GM18519 (cell line): ENCODE measurements around the gene RASSF5.

ENCODE experiments used
- ATAC-seq: cut with Tn5 transposase; IDR thresholded peaks from one replicate; pipeline ENCODE4 v1.9.1; 2021; ENCODE audit warnings: mild to moderate bottlenecking, moderate library complexity; ENCODE audit not compliant: unreplicated experiment, low FRiP score

The RASSF5 gene

DNA sequence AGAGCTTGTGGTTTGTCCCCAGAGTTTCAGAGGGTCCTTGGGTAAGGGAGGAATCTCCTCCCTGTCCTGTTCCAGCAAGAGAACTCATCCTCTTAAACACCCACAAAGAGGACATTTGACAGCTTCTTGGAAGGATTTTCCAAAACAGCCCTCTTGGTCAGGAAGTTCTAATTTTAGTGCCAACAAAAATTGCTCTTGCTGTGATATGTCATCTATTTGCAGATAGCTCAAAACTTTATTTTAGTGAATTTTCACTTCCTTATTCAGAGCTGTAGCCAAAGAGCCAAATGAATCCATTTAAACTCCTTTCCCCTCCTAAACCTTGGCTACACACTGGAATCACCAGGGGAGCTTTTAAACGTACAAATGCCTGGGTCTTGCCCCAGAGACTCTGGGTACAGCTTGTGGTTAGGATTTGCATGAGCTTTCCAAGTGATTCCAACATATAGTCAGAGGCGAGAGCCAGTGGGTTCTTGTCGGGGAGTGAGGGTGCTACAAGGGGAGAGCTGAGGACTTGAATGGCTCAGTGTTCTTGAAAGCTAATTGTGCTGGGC lies 11.8 kb upstream of the RASSF5 start:
- ATAC-seq, result no peak

DNA sequence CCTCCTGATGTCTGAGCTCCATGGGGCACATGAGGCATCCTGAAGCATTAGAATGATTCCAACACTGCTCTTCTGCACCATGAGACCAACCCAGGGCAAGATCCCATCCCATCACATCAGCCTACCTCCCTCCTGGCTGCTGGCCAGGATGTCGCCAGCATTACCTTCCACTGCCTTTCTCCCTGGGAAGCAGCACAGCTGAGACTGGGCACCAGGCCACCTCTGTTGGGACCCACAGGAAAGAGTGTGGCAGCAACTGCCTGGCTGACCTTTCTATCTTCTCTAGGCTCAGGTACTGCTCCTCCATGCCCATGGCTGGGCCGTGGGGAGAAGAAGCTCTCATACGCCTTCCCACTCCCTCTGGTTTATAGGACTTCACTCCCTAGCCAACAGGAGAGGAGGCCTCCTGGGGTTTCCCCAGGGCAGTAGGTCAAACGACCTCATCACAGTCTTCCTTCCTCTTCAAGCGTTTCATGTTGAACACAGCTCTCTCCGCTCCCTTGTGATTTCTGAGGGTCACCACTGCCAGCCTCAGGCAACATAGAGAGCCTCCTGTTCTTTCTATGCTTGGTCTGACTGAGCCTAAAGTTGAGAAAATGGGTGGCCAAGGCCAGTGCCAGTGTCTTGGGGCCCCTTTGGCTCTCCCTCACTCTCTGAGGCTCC lies 11.1 kb upstream of the RASSF5 start:
- no peak for ATAC-seq

DNA sequence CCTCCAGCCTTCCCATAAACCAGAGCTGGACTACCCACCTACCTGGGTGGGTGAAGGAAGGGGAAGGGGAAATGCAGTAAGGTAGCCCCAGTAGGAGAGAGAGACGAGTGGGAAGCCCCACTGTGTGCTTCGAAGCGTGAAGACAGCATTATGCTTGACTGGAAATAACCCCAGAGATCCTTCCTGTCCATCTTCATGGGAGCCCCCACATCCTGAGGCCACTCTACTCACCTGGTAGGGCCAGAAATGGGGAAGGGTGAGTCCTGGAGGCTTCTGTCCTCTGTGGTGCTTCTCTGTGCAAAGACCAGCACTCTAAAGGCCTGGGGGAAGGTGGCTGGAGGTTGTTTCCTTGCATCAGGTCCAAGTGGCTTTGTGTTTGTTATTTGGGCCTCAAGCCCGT lies 10.0 kb upstream of the RASSF5 start:
- ATAC-seq, result no peak

DNA sequence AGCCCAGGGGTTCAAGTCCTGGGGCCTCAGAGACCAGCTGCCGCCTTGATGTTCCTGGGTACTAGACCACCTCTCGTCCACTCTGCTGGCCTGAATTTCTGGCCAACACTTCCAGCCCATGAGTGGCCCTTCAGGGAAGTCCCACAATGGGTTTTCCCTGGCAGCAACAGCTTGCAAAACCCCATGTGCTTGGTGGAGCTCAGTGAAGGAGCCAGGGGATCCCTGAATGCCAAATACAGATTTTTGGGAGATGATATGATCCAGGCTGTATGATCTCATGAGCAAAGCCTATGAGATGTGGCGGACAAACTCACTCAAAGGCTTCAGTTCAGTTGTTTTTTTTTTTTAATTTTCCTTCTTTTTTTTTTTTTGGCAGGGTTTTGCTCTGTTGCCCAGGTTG lies 9.6 kb upstream of the RASSF5 start:
- no peak for ATAC-seq

DNA sequence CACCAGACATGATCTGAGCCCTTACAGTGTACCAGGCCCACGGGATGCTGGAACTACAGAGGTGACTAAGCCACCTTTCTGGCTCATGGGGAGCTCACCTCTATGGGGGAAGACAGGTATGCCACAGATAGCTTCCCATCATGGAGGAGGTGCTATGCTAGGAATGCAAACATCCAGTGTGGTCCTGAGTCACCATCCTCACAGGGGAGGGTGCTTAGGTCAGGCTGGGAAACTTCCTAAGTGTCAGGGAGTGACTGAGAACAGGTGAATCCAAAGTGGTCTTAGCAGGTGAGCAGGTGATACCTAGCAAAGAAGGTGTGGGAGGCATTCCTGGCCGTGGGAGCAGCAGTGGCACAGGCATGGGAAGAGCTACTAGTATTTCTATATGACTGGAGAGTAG lies 8.6 kb upstream of the RASSF5 start:
- ATAC-seq, result no peak

DNA sequence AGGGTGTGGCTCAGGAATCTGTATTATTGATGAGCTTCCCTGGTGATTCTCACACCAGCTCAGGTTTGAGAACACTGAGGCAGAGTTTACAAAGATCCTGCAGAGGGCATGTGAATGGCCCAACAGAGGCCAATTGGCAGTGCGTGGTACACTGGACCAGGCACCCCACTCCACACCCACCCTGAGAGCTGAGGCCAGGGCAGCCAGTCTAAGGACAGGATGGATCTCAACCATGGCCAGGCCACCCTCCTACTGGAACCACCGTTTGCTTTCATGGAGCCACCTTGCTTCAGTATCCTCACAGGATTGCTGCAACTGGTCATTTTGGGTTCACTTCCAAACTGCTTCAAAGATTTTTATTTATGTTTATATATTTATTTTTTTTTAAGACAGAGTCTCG lies 7.3 kb upstream of the RASSF5 start:
- no peak for ATAC-seq

DNA sequence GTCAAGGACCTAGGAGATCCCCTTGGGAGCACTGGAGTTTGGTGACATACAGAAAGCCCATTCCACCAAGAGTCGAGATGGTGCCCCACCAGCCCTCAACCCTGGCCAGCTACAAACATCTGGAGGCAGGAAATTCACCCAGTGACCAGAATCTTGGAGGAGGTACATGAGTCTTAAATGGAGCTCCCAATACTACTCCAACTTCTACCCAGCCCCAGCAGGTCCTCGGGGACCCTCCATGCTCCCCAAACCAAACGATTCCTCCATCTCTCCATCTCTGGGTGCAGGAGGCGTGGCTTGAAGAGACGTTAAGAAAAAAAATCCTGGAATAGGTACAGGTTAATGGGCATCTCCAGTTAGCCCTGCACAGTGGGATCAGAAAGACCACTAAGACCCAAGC lies 5.5 kb upstream of the RASSF5 start:
- ATAC-seq, result no peak

DNA sequence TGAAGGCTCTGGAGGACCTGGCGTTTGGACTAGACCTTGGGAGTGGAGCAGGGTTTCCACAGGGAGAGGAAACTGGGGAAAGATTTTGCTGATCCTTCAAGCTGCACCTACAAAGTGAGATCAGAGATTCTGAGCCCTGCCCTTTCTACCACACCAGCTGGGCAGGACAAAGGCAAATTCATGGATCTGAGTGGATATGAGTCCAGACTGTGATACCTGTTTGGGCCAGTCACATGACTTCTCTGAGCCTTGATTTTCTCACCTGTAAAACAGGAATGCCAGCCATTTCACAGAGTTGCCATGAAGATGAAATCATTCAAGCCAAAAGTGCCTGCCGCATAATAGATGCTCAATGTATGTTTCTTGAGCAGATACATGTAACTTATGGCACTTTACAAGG lies 4.9 kb upstream of the RASSF5 start:
- no peak for ATAC-seq

DNA sequence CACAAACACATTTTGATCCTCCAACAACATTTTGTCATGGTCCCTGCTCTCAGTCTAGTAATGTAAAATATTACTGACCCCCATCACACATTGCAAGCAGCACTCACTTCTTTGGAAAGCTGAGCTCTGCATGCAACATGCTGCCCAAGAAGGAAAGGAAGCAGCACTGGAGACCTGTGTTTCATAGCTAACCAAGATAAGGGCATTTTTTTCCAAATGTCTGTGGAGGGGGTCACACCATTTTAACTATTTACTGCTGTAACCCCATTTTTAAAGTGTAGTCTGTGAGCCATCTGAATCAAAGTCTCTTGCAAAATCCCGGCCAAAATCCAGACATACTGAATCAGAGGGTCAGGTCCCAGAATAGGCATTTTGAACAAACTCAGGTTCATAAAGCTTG lies 4.5 kb upstream of the RASSF5 start:
- ATAC-seq, result no peak

DNA sequence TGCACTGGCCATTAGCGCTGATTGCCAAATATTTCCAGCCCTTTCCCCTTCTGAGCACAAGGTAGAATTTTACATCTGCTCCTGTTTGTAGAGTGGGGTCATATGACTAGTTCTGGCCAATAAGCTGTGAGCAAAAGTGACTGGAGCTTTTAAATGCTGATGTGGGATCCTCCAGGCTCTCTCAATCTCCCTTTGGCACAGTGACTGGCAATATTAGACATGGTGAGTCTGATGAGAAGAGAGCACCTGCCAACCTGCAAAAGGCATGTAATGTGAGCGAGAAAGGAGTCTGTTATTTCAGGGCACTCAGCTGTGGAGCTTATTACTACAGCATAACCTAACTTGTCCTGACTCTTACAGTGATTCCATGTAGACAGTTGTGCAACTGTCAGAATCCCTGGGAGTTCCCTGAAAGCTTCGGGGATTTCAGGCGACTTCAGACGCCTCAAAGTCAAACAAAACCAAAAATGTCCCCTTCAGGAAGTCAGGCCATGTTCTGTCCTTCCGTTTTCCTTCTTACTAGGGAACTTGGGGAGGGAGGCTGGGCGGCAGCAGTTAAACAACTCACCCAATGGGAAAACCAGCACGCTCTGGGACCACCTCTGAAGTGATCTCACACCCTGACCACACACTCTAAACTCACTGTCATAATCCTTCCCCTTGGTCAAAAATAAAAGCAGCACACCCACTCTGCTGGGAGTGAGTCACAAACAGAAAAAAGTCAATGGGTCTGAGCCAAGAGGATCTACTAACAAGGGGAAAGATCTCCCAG lies 3.6 kb upstream of the RASSF5 start:
- ATAC-seq, result no peak

DNA sequence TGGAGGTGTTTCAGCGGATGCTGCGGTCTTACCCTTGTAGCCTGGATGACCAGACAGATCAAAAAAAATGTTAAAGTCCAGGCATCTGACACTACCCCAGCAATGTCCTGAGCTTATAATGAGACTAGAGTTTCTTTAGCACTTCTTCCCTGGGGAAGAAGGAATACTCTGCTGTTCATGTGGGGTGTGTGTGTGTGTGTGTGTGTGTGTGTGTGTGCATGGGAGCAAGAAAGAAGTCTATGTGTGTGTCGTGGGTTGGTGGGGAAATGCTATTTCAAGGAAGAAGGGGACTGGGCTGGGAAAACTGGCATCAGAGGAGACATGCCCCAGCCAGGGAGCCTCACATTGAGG lies 3.0 kb upstream of the RASSF5 start:
- no peak for ATAC-seq

DNA sequence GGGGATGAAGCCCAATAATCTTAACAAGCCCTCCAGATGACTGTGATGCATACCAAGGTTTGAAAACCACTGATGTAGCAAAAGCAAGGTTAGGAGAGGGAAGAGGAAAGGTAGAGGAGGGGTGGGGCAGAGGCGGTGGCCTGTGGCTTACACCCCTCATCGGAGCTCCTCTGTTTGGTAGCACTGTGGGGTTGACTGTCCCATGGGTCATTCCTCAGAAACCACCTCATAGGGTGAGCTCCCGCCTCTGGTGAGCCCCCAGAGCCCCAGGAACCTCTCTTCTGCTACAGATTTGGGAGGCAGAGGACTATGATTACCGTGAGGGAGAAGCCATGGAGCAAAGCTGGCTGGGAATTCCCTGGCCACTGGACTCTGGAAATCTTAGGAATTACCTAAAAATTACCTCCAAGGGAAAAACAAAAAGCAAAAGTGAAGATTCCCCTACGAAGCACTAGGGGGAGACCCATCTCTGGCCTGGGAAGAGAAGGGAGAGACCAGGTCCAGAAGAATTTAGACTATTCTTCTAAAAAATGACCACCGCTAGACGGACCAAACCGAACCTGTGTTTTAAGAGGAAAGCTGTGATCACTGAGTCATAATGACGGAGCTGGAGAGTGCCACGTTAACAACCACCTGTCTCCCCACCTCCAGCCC lies 1.5 kb upstream of the RASSF5 start:
- no peak for ATAC-seq

DNA sequence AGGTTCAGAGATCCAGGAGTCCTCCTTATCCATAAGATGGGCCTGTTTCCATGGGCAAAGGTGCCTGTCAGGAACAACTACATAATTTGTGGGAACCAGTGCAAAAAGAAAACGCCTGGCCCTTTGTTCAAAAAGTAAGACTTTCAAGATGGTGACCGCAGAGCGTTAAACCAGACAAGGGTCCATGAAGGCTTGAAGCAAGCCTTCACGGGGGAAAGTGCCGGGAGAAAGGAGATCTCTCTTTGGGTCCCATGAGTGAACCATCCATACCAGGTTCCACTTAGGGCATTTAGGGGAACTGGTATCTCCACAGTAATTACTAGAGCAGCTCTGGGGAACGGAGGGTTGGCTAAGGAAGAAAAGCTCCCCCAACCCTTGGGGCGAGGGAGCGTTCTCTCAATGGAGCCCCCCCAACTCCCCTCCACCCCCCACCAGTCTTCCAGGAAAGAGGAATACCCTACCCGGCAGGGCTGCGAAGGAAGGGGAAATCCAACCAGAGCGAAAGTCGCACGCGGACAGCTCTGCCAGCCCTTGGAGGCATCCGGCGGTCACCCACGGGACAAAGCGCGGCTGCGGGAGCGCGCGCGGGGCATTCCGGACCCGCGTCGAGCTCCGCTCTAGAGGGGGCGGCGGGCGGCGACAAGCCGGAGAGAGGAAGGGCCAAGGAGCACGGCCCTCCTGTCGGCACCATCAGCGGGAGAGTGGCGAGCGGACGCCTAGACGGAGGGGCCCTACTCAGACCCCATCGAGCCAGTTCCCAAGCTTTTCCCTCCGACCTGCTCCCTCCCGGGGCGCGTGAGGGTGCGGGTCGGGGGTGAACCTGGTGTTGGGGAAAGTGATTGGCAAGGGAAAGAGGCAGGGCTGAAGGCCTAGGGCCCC lies 687 bp upstream of the RASSF5 start:
- ATAC-seq, result no peak

DNA sequence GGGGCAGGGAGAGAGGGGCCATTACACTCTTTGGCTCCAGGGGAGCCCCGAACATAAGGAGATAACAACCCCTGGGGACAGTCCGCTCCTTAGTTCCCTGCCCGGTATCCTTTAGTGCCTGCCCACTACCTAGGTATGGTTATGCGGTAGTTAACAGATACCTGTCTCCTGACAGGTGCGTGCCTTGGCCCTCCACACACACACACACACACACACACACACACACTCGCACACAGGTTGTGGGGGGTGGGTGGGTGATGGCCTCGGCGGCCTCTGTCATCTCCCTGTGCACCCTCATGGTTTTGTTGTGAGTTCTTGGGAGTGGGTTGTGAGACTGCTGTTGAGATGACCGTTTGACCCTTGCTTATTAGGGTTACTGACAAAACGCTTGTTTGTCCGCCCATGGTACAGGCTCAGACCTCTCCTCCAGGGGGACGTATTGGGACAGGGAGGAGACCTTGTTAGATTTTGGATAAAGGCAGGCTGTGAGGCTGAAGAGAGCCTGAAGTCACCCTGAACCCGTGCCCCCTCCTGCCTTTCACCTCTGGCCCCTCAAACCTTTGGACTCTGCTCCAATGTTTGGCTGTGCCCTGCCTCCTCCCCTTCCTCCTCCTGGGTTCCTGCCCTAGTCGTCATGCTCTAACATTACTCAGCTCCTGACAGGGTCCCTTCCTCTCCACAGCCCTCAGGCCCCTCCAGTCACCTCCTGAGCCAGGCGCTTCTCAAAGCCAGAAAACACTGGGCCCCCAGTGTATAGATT lies 979 bp downstream of the RASSF5 start:
- ATAC-seq, result no peak

DNA sequence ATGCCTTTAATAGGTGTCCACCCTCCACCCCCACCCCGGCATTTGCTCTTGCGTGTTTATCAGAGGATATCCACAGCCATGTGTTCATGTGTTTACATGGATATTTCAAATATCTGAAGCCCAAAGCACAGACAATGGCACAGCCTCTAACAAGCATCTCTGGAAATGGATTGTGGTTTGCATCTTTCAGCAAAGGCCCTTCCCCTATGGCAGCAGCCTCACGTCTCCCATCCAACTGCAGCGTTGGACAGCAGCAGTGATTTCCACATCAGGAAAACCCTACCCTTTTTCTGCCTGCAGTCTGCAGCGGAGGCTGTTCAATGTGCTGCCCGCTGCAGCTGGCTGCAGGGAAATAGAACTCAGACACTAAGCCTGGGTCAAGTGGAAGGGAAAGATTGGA lies 1.6 kb downstream of the RASSF5 start:
- ATAC-seq, result no peak

DNA sequence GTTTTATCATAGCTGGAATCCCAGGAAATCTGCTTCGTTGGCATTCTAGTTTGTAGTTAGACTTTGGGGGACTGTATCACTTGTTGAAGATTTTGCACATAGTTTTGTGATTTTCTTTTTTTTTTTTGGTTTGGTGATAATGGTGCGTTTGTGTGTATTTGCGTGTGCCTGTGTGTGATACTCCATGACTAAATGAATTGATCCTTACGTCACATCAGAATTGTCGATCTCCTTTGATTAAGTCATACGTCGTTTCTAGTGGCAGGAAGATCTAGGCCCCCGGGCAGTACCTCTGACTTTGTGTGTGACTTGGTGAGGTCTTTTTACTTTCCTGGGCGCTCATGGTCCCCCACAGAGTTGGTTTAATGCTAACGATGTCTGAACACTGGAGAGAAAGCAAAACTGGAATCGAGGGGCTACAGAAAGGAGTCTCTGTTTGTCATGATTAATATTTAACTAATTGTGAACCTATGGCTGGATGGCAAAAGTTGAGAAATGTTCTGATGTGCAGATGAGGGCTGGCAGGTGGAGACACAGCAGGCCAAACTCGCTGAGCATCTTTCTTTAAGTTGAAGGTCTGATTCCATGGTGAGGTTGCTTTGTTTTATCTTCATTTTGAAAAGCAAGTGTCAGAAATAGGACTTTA lies 2.4 kb downstream of the RASSF5 start:
- ATAC-seq, result no peak

DNA sequence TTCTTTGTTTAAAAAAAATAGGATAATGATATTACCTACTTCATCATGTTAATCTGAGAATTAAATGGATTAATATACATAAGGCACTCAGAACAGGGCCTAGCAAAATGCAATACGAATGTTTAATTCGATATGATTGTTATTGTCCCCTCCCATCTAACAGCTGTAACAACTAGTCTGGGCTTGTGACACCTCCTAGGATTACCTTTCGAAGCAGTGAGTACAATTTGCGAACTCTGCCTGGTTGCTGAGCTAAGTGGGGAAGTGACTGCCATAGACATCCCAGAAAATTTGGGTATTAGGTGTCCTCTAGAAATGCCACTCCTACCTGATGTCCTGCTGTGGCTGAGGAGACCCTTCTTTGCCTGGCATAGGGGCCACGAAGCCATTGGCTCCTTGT lies 3.0 kb downstream of the RASSF5 start:
- no peak for ATAC-seq

DNA sequence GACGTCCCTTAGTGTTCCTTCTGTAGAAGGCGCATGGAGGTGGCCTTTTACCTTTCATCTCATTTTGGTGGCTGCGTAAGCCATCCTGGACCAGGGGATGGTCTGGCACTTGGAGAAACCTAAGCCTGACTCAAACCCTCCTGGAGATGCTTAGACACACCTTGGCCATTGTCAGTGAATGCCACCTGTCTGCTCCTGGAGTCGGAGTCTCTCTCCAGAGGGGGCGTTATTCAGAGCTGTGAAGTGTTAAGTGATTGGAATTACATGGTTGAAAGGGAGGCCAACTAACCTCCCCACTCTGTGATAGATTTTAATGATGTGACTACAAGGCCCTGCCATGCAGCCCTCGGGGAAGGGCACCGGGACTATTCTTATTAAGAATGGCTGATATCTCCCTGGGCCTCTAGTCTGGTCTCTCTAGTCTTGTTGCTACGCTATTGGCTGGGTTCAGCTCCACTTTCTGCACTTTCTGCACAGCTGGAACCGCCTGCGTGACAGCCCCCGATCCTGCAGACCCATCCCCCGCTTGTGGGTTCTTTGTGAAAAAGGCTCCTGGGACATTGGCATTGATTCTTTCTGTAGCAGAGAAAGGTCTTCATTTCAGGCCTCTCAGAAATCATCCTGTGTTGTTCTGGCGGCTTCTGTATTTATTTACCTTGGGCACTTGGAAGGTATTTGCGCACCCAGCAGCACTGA lies 4.2 kb downstream of the RASSF5 start:
- ATAC-seq, result no peak
